Measurements from ENCODE around the gene IKZF2.

IKZF2 gene

GRCh38 chr2:213152065-213152794, 818 bp upstream of the IKZF2 start:
- peak; percentile 41 for TF ChIP-seq CTCF (IDR thresholded peaks at IDR 0.05)

- TF ChIP-seq CTCF (IDR thresholded peaks at IDR 0.05), result no peak
Observed at GRCh38 chr2:213150315-213151097, 906 bp downstream of the IKZF2 start.

- TF ChIP-seq CTCF (IDR thresholded peaks at IDR 0.05), result no peak
Observed at GRCh38 chr2:213149949-213150314, 1.5 kb downstream of the IKZF2 start.

GRCh38 chr2:213149294-213149875, 2.0 kb downstream of the IKZF2 start:
- no peak for TF ChIP-seq CTCF (IDR thresholded peaks at IDR 0.05)

- no peak for TF ChIP-seq CTCF (IDR thresholded peaks at IDR 0.05)
Observed at GRCh38 chr2:213148572-213149261, 2.7 kb downstream of the IKZF2 start.

GRCh38 chr2:213147538-213147937, 3.9 kb downstream of the IKZF2 start:
- TF ChIP-seq CTCF (IDR thresholded peaks at IDR 0.05), result no peak

GRCh38 chr2:213145715-213146242, 5.6 kb downstream of the IKZF2 start:
- TF ChIP-seq CTCF (IDR thresholded peaks at IDR 0.05), result no peak
